GM21619 (cell line): ENCODE results near the gene NTPCR.

ENCODE experiments used
- ATAC-seq: cut with Tn5 transposase; IDR thresholded peaks from one replicate; pipeline ENCODE4 v1.9.1; 2021; ENCODE audit not compliant: unreplicated experiment

Gene NTPCR

DNA sequence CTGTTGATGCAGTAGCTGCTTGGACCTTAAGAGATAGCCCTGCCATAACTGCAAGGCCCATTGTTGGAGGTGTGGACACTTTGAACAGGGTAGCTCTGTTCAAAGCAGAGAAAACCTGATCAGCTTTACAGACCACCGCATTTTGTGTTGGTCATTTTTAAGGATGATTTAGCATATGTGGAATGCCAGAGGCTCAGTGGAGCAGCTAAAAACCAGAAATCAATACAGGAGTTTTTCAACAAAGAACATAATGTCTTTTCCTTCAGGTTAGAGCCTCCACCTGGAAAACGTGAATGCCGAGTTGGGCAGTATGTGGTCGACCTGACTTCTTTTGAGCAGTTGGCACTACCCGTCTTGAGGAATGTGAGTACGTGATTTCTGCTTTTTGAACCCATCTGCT, 5.7 kb downstream of the NTPCR start:
- no peak for ATAC-seq

DNA sequence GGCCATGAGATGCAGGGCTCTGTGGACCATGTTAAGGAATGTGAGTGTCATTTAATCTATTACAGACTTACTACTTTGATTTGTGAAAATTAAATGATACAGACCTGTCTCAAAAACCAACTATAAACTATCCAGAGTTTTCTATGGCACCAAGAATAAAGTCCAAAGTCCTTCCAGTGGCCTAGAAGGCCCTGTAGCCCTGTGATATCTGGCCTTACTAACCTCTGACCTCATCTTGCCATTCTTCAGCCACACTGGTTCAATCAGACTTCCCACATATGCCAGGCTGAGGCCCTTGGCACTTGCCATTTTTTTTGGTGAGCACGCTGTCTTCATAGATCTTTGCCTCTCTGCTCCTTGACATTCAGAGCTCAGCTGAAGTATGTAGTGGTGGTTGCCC, 7.7 kb downstream of the NTPCR start:
- no peak for ATAC-seq

DNA sequence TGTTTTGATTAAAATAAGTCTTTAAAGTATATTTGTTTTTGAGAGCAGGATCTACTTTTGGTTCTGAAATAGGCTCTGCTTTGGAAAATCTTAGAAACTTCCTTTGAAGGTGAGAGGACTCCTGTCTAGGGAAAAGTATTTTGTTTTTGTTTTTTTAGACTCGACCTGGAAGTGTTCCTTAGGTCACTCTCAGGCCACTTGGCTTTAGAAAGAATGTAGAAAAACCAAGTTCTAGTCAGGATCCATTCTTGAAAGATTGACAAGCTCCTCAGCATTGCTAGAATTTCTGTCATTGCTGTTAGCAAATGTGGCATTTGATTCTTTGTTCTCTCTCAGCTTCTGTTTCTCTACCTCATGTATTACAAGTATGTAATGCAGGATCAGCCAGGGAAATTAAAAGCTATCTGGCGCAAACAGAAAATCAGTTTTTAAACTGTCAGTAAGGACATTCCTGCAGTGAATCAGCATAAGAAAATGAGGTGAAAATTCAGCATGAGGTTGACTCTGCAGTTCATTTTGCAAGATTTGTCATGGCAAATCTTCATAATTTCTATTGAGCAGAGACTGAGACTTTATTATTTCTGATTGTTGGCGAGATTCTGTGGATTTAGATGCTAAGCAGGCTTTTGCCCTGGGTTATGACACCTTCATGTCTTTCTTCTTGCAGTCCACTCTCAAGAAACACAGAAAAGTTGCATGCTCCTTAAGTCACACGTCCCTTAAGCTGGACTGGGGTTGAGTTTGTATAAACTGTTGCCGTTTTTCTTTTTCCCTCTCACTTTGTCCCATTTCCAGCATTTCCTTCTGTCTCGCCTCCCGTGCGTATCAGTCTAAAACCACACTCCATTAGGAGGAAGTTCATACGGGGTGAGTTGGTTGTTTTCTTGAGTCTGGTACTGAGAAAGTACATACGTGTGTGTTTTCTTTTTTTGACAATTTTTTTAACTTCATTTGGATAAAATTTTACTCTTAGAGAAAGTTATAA, 12.6 kb downstream of the NTPCR start:
- ATAC-seq: no peak

DNA sequence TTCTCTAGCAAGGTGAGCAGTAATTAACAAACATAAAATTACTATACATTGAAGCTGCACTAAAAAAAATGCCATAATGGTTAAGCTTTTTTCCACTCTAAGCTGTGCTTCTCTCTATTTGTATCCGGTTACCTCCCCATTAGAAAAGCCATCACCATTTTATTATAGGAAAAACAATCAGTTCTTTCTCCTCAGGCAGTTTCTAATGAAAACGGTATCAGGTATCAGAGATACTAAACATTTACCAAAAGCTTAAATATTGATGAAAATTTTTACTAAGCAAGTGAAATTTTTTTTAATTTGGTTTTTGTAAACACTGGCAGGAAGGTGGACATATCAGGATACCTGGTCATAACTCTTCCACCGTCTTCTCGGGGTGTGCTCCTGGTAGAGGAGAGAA, 14.2 kb downstream of the NTPCR start:
- no peak for ATAC-seq

DNA sequence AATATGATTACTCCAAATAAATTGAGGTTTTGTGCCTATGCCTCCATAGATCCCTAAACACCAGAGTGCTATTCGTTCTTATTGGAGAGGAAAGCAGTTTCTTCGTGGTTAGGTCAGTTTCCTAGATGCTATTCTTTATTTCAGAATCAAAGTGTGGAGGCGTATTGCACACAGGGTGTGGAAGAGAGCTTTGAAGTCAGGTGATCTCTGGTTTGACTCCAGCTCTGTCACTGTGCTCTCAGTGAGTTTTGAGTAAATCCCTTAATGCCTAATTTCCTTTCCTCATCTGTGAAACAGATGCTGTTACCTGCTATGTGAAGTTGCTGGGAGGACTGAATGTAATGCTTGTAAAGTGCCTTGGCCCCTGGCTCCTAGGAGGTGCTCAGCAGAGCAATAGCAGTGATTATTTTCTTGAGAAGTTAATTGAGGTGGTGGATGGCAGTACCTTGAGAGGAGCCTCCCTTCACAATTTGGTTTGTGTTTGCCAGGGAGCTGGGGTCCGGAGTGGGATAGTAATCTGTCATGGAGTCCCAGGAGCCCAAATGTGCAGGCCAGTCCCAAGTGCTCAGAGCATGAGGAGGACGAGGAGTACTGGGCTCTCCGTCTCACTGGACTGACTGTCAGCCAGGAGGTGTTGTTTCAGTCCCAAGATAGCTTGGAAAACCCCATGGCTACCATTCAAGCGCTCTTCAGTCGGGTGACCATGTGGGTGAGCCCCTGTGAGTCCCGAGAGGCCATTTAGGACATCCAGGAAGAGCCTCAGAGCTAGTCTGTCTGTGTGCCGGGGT, 14.9 kb downstream of the NTPCR start:
- ATAC-seq: peak; percentile 46

DNA sequence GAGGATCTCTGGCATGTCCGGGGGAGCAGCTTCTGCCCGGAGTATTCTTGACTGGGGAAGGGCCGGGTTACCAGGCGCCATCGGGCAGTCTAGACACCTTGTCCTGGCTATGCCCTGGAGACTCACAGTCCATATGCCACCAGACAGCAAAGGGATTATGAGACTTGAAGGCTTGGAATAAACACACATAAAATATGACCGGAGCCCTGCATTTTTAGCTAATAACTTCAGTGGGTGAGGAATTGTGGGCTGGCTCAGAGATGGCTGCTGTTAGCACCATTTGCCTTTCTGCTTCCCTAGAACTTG, 15.5 kb downstream of the NTPCR start:
- no peak for ATAC-seq

DNA sequence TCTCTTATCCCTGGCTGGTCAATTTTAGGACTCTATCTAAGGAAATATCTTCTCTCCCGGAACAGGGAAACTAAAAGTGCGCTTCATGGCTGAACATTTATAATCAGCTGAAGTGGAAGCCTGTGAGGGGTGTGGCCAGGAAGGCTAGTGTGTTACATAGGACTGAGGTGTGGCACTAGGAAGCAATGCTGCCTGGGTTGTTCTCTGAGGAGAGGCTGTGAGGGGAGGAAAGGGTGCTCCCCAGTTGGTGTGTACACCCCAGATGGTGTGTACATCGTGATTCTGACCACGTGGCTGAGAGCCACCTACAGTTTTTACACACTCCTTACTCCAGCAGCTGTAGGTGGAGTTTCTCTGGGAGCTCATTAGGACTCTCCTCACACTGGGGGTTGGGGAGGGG, 16.3 kb downstream of the NTPCR start:
- no peak for ATAC-seq

DNA sequence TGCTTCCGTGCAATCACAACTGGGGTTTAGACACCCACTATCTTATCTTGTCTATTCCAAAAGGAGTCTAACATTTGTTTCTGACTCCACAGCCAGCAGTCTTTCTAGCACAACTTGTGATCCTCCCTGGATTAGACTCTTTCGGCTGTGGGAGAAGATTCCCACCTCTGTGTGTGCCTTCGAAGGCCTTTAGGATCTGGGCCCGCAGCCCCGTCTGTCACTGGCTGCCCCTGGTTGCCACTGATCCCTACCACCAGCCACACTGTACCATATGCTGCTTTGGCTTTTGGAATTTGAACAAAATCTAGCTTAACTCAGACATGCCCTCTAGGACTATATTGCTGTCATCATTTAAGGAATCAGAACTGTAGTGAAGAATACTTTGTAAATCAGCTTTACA, 18.0 kb downstream of the NTPCR start:
- no peak for ATAC-seq

DNA sequence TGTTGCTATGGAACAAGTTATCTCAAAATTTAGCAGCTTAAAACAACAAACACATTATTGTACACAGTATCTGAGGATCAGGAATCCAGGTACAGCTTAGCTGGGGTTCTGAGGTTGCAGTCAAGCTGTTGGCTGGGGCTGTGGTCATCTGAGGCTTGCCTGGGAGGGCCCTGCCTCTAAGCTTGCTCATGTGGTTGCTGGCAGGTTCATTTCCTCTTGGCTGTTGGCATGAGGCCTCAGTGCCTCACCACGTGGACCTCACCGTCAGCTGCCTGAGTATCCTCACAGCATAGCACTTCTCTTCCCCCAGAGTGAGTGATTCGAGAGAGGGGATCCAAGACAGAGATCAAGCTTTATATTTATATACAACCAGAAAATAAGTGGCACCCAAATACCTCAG, 18.6 kb downstream of the NTPCR start:
- no peak for ATAC-seq

DNA sequence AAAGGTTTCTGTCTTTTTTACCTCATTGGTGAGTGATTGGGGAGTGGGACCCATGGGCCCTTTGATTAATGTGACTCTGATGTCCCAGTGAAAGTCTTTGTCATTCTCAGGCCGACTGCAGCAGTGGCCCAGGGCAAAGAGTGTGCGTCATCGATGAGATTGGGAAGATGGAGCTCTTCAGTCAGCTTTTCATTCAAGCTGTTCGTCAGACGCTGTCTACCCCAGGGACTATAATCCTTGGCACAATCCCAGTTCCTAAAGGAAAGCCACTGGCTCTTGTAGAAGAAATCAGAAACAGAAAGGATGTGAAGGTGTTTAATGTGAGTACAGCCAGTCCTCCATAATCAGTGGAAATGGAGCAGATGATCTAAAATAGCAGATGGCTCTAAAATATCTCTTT, 19.4 kb downstream of the NTPCR start:
- ATAC-seq: no peak

DNA sequence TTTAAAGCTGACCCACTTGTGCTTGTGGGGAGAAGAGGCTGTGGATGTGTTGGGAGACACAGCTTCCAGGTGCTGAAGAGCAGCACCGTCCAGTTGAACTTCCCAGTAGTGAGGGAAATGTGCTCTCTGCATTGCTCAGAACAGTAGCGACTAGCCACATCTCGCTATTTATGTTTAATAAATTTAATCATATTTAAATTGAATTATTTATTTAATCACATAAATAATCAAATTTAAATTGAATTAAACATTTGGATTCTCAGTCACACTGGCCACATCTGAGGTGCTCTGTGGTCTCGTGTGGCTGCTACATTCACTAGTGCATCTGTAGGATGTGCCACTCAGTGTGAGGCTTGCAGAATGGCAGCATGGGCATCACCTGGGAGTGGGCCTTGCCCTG, 20.1 kb downstream of the NTPCR start:
- no peak for ATAC-seq

DNA sequence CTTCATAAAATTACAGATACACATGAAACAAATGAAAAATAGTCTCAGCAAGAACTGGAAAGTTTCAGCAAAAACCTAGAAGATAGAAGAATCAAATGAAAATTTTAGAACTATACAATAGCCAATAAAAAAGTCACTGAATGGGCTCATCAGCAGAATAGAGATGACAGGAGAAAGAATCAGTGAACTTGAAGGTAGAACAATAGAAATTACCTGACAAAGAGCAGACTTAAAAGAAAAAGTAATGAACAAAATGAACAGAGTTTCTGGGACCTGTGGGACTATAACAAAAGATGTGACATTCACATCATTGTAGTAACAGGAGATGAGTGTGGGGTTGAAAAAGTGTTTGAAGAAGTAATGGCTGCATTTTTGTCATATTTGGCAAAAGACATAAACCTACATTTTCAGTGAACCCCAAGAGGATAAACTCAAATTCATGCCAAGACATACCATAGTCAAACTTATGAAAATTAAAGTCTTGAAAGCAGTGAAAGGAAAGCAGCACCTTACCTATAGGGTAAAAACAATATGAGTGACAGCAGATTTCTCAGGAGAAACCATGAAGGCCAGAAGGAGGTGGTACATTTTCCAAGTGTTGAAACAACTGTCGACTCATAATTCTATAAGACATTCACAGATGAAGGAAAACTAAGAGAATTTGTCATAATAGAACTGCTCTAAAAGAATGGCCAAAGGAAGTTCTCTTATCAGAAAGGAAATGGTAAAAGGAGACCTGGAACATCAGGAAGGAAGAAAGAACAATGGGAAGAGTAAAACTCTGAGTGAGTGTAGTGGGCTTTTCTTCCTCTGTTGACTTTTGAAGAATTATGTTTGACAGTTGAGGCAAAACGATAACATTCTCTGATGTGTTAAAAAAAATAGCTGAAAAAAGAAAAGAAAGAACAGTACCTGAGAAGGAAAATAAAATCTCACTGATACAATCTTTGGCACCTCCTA, 23.5 kb downstream of the NTPCR start:
- no peak for ATAC-seq

DNA sequence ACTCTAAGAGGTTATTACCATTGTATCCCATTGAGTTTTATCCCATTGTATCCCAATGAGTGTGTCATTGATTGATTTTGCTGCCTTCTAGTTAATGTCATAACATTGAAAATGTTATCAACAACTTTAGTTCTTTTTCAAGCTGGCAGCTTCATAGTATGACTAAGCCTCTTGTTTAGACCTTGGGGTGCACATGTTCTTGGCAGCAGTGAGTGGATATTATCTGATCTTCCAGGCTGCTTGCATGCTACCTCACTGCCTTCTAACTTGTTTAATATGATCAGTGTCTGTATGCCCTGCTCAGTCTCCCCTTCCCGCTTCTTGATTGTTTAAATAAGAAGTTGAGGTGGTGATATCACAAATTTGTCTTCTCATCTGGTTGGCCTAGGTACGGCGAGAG, 24.6 kb downstream of the NTPCR start:
- ATAC-seq: no peak

DNA sequence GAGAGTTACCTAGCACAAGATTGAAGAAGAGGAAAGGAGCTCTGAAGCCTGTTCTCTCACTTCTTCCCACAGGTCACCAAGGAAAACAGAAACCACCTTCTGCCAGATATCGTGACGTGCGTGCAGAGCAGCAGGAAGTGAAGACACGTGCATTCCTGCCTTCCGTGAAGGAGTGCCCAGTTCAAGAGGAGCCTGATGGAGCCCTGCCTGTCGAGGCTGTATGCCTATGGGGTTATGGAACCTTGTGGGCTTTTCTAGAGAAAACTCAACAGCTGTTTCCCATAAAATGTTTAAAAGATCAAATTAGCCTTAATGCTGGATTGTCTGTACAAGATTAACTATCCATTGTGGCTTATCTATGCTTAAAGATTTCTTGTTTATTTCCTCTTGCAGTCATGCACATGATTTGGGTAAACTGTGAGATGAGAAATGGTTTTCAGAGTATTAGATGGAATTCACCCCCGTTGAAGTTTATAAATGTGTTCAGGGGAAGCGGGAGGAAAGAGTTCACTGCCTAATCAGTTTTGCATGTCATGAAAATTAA, 27.8 kb downstream of the NTPCR start:
- ATAC-seq: no peak

DNA sequence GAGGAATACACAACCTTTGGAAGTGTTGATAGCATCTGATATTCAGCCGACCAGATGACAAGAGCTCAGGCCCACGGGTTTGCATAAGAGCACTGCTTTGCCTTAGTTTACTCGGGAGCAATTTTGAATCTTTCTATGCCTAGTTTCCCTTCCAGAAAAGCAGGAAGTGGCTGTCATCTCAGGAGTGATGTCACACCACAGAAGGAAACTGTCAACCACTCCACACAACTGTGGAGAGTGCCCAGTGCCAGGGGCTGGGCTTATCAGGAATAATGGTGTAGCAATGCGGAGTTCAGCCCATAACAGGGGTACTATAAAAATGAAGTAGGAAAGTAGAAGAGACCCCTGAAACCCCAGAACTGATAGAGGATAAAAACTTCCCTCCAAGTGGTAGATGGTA, 28.4 kb downstream of the NTPCR start:
- no peak for ATAC-seq

DNA sequence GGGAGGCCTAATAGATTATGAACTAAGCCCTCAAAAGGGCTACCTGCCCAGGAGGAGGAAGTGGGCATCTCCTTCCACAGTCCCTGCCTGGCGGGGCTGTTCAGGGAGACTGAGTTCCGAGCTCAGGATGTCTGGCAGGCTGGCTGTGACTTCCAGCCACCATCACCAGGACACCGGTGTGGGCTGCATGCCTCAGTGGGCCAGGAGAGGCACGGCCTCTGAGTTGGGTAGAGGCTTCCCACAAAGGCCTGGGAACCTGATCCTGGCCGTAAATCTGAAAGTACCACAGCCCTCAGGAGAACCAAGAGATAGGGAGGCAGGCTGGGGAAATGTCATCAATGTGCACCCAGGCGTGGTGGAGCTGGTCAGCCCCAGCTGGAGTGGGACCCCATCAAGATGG, 29.1 kb downstream of the NTPCR start:
- no peak for ATAC-seq

DNA sequence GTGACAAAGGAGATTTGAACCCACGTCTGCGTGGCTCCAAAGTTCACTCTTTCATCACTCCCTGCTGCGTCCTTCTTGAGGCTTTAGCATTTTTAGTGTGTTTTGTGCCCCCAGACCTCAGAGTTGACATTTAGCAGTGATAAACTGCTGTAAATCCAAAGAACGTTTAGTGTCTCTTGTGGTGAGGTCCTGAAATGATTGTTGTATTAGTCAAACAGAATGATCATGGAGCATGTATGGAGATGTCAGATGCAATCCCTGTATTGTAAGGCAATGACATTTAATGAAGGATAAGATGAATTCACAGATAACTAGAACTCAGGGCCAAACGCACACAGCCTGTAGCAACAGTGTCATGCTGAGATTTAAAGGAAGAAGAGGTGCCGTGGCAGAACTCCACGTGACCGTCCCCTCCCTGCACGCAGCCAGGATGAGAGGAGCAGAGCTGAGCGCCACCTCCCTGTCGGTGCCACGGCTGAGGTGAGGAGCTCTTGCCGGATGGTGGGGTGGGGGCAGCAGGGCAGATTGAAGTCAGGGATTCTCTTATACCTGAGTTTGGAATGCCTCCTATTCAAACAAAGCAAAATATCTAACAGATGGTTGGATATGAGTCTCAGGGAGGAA, 30.1 kb downstream of the NTPCR start:
- ATAC-seq: no peak

DNA sequence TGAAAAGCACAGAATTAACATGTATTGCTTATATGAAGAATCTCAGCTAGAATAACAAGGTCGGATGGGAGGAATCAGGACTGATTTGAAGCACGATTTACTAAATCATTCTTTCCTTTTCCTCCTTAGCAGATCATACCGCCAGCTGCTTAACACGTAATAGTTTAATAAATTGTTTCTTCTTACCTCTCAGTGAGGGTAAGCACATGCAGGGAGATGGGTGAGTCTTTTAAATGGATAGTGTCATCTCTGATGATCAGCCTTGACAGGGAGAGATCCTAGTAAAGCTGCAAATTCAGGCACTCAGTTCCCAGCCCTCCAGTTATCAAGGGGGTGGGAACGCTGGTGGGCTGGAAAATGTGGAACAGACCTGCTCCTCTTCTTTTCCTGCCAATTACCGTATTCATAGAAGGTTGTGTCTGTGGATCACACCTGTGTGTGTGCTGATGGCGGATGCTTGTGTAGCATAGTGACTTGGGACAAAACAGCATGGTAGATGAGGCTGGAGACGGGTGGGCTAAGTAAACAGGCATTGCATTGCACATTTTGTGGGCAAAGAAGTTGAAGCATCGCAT, 30.7 kb downstream of the NTPCR start:
- no peak for ATAC-seq

DNA sequence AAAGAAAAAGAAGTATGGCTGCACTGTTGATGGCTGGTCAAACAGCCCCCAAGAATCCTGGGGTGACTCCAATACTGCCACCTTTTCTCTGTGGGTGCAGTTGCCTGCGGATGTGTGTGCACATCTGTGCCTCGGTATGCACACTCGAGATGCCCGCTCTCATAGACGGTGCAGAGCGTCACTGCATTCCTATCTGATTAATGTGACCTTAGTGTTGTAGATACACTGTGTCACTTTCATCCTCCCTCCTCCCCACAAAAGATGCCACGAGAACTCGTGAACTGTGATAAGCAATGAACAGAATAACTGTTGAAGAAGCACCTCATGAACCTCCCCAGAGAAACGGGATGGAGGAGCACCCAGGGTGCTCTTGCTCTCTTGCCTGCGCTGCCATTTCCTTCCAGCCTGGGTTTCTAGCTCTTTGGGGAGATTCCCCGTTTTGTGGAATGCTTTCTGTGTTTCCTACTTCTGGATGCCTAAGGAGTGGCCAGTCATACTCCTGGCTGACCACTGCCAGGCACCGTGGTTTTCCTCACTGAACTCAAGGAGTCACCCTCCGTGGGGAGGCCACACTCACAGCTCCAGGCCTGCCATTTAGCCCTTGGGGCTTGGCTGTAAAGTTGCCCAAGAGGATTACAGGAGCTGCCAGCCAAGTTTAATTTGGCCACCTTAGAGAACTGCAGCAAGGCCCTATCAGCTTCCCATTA, 32.0 kb downstream of the NTPCR start:
- ATAC-seq: no peak

DNA sequence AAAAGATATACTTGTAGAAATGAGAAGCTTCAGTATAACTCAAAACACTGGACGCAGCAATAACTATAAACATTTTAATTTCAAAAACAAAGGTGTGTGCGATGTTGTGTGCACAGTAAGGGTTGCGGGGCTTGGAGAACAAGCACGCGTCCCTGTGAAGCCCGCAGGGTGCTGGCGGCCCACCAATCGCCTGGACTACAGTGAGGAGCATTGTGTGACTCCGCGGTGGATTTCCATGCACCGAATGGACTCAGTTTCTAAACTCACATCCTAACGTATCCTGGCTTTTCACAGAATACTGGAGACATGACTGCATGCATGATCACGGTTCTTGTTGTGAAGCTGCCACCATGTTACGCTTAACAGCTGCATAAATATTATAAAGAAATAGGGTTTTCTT, 33.0 kb downstream of the NTPCR start:
- ATAC-seq: no peak
